Immature natural killer cell (primary cell): Measurements from ENCODE around the gene AP3S1. TPM values are rescaled to one million over a fixed set of nuclear protein-coding genes. Genes with fewer than 3 reads are reported as not detected.
"Not testable (repeated sequence)": the region's sequence is repeated elsewhere in the genome, so short reads cannot be mapped to it uniquely, and the experiment has no call there.

ENCODE experiments used
- DNase-seq, 3 donors: peaks; one replicate each; pipeline ENCODE4 v3.0.0; 2022; ENCODE audit warnings: mixed read lengths in 1 of 3
- H3K27ac Mint-ChIP-seq, 6 donors: one replicate each; pipeline ENCODE4 v1.8.0; 2020; ENCODE audit warnings: mixed read lengths in 6 of 6, mild to moderate bottlenecking in 5 of 6, inconsistent platforms in 4 of 6, moderate library complexity in 3 of 6
- H3K27me3 Mint-ChIP-seq, 3 donors: one replicate each; pipeline ENCODE4 v1.8.0; 2020 to 2021; ENCODE audit warnings: low read depth in 3 of 3, mild to moderate bottlenecking in 3 of 3, mixed read lengths in 3 of 3, moderate library complexity in 3 of 3, inconsistent platforms in 1 of 3
- H3K36me3 Mint-ChIP-seq, 3 donors: one replicate each; pipeline ENCODE4 v1.8.0; 2020; ENCODE audit warnings: mixed read lengths in 3 of 3, inconsistent platforms in 2 of 3, mild to moderate bottlenecking in 2 of 3
- H3K4me1 Mint-ChIP-seq, 2 donors: one replicate each; pipeline ENCODE4 v1.8.0; 2020; ENCODE audit warnings: inconsistent platforms in 2 of 2, mild to moderate bottlenecking in 2 of 2, mixed read lengths in 2 of 2, moderate library complexity in 1 of 2
- H3K4me3 Mint-ChIP-seq, 5 donors: one replicate each; pipeline ENCODE4 v1.8.0; 2020; ENCODE audit warnings: mild to moderate bottlenecking in 5 of 5, mixed read lengths in 5 of 5, inconsistent platforms in 3 of 5, moderate library complexity in 3 of 5
- H3K9me3 Mint-ChIP-seq, 6 donors: one replicate each; pipeline ENCODE4 v1.8.0; 2020; ENCODE audit warnings: mild to moderate bottlenecking in 6 of 6, mixed read lengths in 6 of 6, inconsistent platforms in 4 of 6, moderate library complexity in 3 of 6
- polyA plus RNA-seq, 3 donors: library from polyadenylated mRNA; unstranded; fragments of 300-500 nt; fragmentation: Illumina TruSeq; gene quantifications; one replicate each; pipeline ENCODE4 v1.2.3, GENCODE V29; 2021

The AP3S1 gene
- polyA plus RNA-seq, 3 donors from 2014 or later, result 63.7 to 96.1 (median 71.7) TPM

DNA sequence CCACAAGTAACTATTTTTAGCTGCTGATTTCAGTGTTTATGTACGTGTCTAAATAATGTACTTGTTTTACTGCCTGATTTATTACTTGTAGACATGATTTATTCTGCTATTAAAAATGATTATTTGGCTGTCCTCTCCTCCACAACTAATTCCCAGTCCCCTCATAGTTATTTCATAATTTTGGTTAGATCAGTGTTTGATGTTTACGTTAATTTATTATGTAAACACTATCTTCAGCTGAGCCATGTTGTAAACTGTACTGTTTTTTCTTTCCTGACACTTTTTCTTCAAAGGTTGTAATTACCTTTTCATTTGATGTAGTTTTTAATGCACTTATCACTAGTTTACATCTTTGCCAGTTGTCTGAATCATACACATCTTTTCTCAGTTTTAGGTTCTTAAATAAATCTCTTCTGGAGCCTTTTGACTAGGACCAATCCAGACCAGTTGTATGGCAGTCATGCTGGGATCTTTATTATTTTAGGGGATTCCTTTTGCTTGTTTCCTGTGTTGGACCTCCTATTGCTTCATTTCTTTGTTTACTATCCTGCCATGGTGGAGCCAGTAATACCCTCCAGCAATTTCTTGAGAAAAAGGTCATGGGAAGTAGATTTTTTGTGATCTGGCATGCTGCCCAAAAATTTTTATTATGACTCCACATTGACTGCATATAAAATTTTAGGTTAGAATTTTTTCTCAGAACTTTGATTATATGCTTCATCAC lies 16.1 kb downstream of the AP3S1 start:
- Mint-ChIP-seq H3K27me3 (peaks cover 0 to 4% (median 1%) of the 10 kb centered on the region in 3 donors), H3K9me3 (no peaks in the 10 kb centered on the region), H3K36me3 (peaks cover 4 to 5% (median 4%) of the 10 kb centered on the region in 3 donors), H3K27ac (peak overlapping the region in 3 of 6 donors; percentile 31 to 65 (median 32)), H3K4me3 (peak overlapping the region in 2 of 5 donors; percentile 59 to 72), H3K4me1 (peaks cover 7 to 24% of the 10 kb centered on the region in 2 donors)
- no peak for DNase-seq

DNA sequence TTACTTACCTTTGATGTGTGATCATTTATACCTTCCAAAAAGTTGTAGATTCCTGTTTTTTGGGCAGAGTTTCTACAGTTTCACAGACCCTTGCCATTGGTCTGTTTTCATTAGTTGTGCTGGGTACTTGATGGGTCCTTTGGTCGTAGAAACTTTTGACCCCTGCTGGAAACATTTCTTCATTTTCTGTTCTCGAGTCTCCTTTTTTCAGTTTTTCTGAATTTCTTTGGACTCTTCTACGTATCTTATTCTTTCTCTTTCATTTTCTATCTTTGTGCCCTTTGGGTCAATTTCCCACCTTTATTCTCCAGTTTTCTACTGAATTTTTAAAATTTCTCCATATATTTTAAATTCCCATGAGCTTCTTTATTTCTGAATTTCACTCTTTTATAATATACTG lies 16.7 kb downstream of the AP3S1 start:
- peak overlapping the region; percentile 59 to 72 (median 65) for H3K4me3 Mint-ChIP-seq
- no peaks in the 10 kb centered on the region for H3K9me3 Mint-ChIP-seq
- H3K4me1 Mint-ChIP-seq, result peaks cover 7 to 24% of the 10 kb centered on the region in 2 donors
- H3K27me3 Mint-ChIP-seq, result peaks cover 0 to 4% (median 1%) of the 10 kb centered on the region in 3 donors
- DNase-seq, result no peak
- peaks cover 4 to 5% (median 4%) of the 10 kb centered on the region in 3 donors for H3K36me3 Mint-ChIP-seq
- H3K27ac Mint-ChIP-seq, result peak overlapping the region in 5 of 6 donors; percentile 21 to 73 (median 62)

DNA sequence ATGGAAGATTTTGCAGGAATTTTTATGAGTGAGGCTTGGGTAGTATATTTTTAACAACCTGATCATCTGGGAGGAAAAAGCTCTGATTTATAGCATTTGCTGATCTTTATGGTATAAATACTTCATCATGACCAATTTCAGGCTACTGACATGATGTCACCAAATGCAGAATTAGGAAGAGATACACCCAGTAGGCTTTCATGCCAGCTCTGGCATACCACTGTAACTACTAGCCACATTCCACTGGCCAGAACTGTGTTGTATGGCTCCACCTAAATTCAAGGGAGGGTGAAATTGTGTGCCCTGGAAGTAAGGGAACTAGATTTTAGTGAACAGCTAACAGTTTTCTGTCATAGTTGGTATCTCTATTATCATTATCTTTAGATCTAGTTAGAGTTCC lies 17.6 kb downstream of the AP3S1 start:
- no peak overlapping the region for H3K4me3 Mint-ChIP-seq
- H3K27ac Mint-ChIP-seq, result no peak overlapping the region
- peaks cover 0 to 4% (median 1%) of the 10 kb centered on the region in 3 donors for H3K27me3 Mint-ChIP-seq

DNA sequence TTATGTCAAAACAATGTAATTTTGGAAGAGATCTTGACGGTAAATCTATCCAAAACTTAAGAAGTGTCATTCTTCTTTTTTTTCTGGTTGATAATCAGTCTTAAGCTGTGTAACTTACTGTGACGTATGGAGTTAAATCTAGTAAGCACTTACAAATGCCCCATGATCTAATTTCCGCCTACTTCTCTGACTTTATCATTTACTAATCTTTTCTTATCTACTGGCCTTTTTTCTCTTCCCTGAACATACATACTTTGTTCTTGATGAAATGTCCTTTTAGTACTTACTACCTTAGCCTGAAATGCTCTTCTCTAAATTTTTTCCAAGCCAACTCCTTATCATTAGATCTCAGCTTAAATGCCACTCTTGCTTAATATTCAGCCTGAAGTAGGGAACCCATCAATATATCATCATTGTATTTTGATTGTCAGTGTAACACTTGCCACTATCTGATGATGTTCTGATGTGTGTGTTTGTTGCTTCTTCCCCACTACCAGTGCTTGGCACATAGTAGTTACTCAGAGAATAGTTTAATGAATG lies 27.6 kb downstream of the AP3S1 start:
- H3K27ac Mint-ChIP-seq, result no peak overlapping the region
- H3K27me3 Mint-ChIP-seq, result no peaks in the 10 kb centered on the region
- H3K9me3 Mint-ChIP-seq, result no peaks in the 10 kb centered on the region
- H3K4me3 Mint-ChIP-seq, result no peak overlapping the region
- no peak for DNase-seq
- no peaks in the 10 kb centered on the region for H3K4me1 Mint-ChIP-seq
- H3K36me3 Mint-ChIP-seq, result peaks cover 12 to 14% (median 13%) of the 10 kb centered on the region in 3 donors

More for the DNA sequence above, 17.6 kb downstream of the AP3S1 start:
- H3K9me3 Mint-ChIP-seq, result peaks cover 0 to 3% (median 0%) of the 10 kb centered on the region in 6 donors
- H3K36me3 Mint-ChIP-seq, result peaks cover 0 to 4% (median 0%) of the 10 kb centered on the region in 3 donors
- no peak for DNase-seq
- H3K4me1 Mint-ChIP-seq, result peaks cover 7 to 24% of the 10 kb centered on the region in 2 donors

DNA sequence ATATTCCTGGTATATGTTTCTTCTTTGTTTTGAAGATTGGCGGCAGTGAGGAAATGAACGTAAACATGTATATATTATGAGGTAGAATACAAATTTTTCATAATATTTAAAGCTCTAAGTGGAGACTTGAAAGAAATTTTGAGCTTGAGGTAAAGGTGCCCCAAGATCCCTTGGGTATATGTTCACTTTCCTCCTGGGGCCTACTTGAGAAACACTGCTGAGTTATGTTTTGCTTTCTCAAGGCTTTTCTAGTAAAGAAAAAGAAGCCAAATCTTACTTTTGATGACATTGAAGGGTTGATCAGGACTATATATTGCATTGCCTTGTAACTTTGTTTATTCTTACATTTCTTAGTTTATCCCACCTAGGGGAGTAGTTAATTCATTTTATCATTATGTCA lies 30.7 kb downstream of the AP3S1 start:
- H3K4me1 Mint-ChIP-seq, result no peaks in the 10 kb centered on the region
- DNase-seq, result no peak
- peaks cover 15 to 22% (median 16%) of the 10 kb centered on the region in 3 donors for H3K36me3 Mint-ChIP-seq
- no peaks in the 10 kb centered on the region for H3K9me3 Mint-ChIP-seq
- H3K27ac Mint-ChIP-seq, result no peak overlapping the region
- no peaks in the 10 kb centered on the region for H3K27me3 Mint-ChIP-seq
- H3K4me3 Mint-ChIP-seq, result no peak overlapping the region

DNA sequence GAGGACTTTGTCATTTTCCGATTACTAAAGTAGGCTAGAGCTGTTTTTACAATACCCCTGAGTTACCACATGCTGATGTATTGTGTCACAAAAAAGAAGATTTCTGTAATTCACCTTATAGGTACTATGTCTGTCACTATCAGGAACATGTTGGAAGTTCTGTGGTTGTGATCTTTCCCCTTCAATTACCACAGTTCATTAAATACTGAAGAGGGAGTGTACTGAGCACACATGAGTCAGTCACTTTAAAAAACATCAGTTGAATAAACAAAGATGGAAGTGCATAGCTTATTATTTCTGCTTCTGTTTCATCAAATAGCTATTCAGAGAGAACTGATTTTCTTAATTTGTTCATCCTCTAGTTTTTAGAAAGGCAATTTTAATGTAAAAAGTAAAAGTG lies 31.7 kb downstream of the AP3S1 start:
- peaks cover 15 to 29% (median 20%) of the 10 kb centered on the region in 3 donors for H3K36me3 Mint-ChIP-seq
- no peak overlapping the region for H3K27ac Mint-ChIP-seq
- no peaks in the 10 kb centered on the region for H3K27me3 Mint-ChIP-seq
- DNase-seq, result no peak
- H3K4me1 Mint-ChIP-seq, result no peaks in the 10 kb centered on the region
- H3K9me3 Mint-ChIP-seq, result no peaks in the 10 kb centered on the region
- H3K4me3 Mint-ChIP-seq, result no peak overlapping the region

DNA sequence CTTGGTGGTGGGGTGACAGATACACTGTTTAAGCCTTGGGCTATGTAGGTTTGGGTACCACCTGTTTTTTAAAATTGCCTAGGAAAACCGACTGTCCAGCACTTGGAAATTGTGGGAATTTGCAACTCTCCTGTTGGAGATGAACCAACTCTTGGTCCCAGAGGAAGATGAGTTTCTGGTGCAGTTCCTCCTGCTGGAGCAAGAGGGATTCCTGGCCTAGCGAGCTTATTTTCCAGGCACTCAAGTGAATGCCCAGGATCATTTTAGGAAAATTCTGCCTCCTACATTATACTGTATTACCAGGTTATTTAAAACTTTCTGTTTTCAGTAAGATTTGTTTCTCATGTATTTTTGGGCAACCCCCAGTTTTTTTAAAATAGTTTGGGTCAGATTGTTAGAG lies 33.7 kb downstream of the AP3S1 start:
- H3K27ac Mint-ChIP-seq, result no peak overlapping the region
- H3K27me3 Mint-ChIP-seq, result no peaks in the 10 kb centered on the region
- no peak for DNase-seq
- no peaks in the 10 kb centered on the region for H3K9me3 Mint-ChIP-seq
- H3K4me3 Mint-ChIP-seq, result no peak overlapping the region
- H3K4me1 Mint-ChIP-seq, result peaks cover 2 to 13% of the 10 kb centered on the region in 2 donors
- H3K36me3 Mint-ChIP-seq, result peaks cover 15 to 36% (median 28%) of the 10 kb centered on the region in 3 donors

DNA sequence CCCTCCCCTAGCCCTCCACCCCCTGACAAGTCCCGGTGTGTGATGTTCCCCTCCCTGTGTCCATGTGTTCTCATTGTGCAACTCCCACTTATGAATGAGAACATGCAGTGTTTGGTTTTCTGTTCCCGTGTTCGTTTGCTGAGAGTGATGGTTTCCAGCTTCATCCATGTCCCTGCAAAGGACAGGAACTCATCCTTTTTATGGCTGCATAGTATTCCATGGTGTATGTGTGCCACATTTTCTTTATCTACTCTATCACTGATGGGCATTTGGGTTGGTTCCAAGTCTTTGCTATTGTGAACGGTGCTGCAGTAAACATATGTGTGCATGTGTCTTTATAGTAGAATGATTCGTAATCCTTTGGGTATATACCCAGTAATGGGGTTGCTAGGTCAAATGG lies 35.6 kb downstream of the AP3S1 start:
- H3K4me1 Mint-ChIP-seq, result peaks cover 3 to 21% of the 10 kb centered on the region in 2 donors
- DNase-seq, H3K9me3 Mint-ChIP-seq, H3K27ac Mint-ChIP-seq, H3K4me3 Mint-ChIP-seq, H3K27me3 Mint-ChIP-seq: not testable (repeated sequence)
- peaks cover 8 to 40% (median 22%) of the 10 kb centered on the region in 3 donors for H3K36me3 Mint-ChIP-seq

DNA sequence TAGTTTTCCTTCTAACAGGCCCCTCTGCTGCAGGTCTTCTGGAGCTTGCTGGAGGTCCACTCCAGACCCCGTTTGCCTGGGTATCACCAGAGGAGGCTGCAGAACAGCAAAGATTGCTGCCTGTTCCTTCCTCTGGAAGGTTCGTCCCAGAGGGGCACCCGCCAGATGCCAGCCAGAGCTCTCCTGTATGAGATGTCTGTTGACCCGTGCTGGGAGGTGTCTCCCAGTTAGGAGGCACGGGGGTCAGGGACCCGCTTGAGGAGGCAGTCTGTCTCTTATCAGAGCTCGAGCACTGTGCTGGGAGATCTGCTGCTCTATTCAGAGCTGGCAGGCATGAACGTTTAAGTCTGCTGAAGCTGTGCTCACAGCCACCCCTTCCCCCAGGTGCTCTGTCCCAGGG lies 40.7 kb downstream of the AP3S1 start:
- peaks cover 0 to 31% (median 28%) of the 10 kb centered on the region in 3 donors for H3K36me3 Mint-ChIP-seq
- not testable (repeated sequence) for H3K9me3 Mint-ChIP-seq

DNA sequence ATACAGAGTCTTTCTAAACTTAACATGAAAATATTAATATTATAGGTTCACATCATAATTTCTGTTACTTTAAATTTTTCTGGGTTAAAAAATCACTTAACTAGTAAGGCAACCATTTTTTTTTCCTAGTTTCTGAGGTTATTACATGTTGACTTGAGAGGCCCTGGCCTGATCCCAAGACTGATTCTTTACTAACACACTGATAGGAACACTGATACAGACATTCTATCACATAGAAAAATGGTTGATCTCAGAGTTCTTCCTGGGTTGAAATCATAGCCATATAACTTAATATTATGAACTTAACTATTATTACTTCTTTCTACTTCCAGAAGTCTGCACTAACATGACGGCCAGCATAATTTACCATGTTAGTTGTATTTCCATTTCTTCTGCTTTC lies 43.0 kb downstream of the AP3S1 start:
- Mint-ChIP-seq H3K4me3 (no peak overlapping the region), H3K27me3 (no peaks in the 10 kb centered on the region), H3K27ac (no peak overlapping the region), H3K4me1 (peaks cover 3 to 15% of the 10 kb centered on the region in 2 donors), H3K9me3 (peaks cover 0 to 4% (median 0%) of the 10 kb centered on the region in 6 donors), H3K36me3 (peaks cover 0 to 20% (median 19%) of the 10 kb centered on the region in 3 donors)
- no peak for DNase-seq

More for the DNA sequence above, 40.7 kb downstream of the AP3S1 start:
- not testable (repeated sequence) for DNase-seq, H3K27me3 Mint-ChIP-seq, H3K4me3 Mint-ChIP-seq, H3K27ac Mint-ChIP-seq
- H3K4me1 Mint-ChIP-seq, result peaks cover 3 to 21% of the 10 kb centered on the region in 2 donors

DNA sequence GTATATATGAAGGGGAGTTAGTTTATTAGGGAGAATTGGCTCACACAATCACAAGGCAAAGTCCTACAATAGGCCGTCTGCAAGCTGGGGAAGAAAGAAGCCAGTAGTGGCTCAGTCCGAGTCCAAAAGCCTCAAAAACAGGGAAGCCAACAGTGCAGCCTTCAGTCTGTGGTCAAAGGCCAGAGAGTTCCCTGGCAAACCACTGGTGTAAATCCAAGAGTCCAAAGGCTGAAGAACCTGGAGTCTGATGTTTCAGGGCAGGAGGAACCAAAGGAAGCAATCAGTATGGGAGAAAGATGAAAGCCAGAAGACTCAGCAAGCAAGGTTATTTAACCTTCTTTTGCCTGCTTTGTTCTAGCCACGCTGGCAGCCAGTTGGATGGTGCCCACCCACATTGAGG lies 43.5 kb downstream of the AP3S1 start:
- not testable (repeated sequence) for H3K4me3 Mint-ChIP-seq, H3K27ac Mint-ChIP-seq, H3K27me3 Mint-ChIP-seq, H3K4me1 Mint-ChIP-seq, H3K9me3 Mint-ChIP-seq, DNase-seq
- H3K36me3 Mint-ChIP-seq, result peaks cover 0 to 17% (median 15%) of the 10 kb centered on the region in 3 donors

DNA sequence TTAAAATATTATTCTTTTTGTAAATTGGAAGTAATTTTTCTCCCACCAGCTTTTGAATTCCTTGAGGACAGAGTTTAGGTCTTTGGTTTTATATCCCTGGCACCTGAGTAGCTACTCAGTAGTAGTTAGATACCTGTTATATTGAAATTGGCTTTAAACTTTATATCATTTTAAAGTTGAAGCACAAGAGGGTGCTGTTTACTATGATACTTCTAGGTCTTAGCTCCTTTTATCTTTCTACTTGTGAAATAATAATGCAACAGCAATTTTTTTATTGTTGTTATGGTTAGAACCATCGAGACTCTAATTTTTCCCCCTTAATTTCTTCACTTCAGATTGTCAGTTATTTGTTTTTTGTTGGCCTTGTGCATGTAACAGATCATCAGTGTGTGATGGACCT lies 46.3 kb downstream of the AP3S1 start:
- Mint-ChIP-seq H3K4me3 (no peak overlapping the region), H3K27ac (no peak overlapping the region), H3K4me1 (no peaks in the 10 kb centered on the region), H3K36me3 (peaks cover 0 to 8% (median 6%) of the 10 kb centered on the region in 3 donors), H3K9me3 (no peaks in the 10 kb centered on the region), H3K27me3 (no peaks in the 10 kb centered on the region)
- DNase-seq, result no peak

DNA sequence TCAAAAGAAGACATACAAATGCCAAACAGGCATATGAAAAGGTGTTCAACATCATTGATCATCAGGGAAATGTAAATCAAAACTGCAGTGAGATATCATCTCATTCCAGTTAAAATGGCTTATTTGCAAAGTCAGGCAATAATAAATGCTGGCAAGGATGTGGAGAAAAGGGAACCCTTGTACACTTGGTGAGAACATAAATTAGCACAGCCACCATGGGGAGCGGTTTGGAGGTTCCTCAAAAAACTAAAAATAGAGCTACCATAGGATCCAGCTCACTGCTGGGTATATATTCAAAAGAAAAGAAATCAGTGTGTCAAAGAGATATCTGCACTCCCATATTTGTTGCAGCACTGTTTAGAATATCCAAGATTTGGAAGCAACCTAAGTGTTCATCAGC lies 50.3 kb downstream of the AP3S1 start:
- Mint-ChIP-seq H3K36me3 (peaks cover 0 to 6% (median 4%) of the 10 kb centered on the region in 3 donors), H3K9me3 (no peaks in the 10 kb centered on the region), H3K27me3 (no peaks in the 10 kb centered on the region), H3K27ac (no peak overlapping the region), H3K4me1 (no peaks in the 10 kb centered on the region), H3K4me3 (no peak overlapping the region)
- no peak for DNase-seq

DNA sequence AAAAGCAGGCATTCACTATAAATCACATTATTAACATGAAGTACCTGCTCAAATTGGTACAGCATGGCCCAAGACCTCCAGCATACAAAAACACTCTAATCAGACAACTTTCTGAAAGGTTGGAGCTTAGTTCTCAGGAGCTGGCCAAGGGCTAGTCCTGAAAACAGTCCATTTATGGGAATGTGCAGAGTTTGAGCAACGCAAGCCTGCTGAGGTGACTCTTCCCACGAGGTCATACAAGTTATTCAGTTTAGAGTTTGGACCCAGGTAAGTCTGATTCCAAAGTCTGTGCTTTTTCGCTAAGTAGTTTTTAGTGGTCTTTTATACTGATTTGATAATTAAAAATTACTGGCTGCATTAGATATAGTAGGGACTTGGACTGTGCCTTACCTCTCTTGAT lies 52.6 kb downstream of the AP3S1 start:
- Mint-ChIP-seq H3K9me3 (no peaks in the 10 kb centered on the region), H3K4me1 (peaks cover 0 to 7% of the 10 kb centered on the region in 2 donors), H3K4me3 (no peak overlapping the region), H3K27ac (no peak overlapping the region), H3K36me3 (peaks cover 0 to 8% (median 6%) of the 10 kb centered on the region in 3 donors), H3K27me3 (no peaks in the 10 kb centered on the region)
- DNase-seq, result no peak
